Cortex of kidney (tissue), 1 donor: ENCODE data around the gene TUFM.
"Not testable (repeated sequence)": the region's sequence is repeated elsewhere in the genome, so short reads cannot be mapped to it uniquely, and the experiment has no call there.

Source experiments
- DNase-seq: peaks from one replicate; lab custom pipeline; 2025; lab: John Stamatoyannopoulos, UW

The TUFM gene

DNA sequence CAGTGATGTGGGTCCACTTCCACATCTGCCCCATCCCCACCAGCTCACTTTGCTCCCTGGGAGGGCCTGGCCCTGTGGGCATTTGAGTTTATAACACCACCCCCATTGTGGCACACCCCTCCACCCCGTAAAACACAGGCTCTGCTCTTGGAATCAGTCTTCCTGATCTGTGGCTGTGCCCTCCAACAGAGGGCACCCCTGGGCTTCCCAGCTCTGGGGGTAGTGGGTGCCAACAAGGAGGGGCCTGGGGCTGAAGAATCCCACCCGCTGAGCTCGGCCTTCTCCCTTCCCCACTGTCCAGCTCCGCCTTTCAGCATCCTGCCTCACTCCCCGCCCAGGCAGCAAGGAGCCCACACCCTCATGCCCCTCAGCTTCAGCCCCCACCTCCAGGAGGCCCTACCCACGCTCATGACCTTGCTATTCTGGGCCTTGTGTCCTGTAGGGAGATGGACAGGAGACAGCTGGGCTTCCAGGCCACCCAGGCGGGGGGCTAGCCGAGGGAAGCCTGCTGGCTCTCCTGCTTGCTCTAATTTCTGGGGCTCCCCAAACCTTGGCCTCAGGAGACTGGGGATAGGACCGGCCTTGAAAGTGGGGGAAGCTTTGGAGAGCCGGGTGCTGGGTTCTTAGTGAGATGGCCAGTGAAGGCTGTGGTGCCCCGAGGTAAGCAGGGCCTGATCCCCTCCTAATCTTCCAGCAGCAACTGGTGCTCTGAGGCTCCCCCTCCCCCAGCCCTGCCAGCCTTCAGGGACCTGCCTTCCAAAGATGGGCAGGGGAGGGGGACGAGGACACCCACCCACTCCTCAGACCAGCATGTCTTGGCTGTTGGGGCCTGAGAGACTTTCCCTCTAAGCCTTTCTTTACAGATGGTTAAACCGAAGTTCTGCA is 29.2 kb upstream of the TUFM start:
- no peak for DNase-seq

DNA sequence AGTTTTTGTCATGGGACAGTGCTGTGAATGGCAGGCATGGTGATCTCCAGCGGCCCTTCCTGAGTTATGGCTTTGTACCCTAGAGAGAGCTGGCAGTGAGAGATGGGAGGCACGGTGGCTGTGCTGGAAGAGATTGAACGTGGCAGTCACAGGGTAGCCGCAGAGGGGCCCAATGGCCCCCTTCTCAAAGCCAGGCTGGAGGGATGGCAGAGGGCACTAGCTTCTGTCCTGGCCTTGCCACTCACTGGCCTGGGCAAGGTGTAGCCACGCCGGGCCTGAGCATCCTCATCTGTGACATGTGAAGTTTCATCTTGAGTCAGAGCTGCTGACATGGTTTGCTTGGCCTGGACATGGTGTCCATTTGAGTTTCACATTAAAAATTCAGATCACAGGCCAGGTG is 28.3 kb upstream of the TUFM start:
- DNase-seq, result no peak

DNA sequence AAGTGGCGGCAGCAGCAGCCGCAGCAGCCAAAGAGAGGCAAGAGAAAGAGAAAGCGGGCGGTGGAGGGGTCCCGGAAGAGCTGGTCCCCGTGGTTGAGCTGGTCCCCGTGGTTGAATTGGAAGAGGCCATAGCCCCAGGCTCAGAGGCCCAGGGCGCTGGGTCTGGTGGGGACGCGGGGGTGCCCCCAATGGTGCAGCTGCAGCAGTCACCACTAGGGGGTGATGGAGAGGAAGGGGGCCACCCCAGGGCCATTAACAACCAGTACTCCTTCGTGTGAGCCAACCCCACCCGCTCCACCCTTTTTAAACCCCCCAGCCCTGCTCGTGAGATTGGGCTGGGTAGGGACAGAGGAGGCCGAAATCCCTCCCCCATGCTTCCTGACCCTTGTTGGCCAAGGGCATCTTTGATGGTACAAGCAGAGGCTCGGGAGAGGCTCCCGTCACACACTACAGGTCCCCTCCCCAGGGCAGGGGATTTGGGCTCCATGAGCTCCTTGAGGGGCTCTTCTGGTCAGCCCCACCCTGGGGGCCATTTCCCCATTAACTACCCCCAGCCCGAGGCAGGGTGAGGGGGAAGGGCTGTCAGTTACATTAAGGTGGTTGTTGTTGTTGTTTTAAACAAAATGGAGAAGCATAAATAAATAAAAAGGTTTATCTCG is 27.5 kb upstream of the TUFM start:
- no peak for DNase-seq

DNA sequence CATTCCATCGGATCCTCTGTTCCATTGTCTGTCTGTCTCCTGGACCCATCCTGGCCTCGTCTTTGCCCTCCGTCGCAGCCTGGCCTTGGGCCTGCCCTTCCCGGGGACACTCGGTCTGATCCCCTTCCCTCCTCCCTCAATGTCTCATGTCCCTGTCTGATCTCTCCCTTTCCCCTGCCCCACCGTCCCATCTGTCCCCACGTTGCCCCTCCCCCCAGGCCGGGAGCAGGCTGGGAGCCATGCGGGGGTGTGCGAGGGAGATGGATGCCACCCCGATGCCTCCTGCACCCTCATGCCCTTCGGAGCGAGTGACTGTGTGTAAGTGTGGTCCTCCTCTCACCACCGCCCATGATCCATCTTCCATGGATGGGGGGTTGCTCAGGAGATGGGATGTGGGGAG is 26.8 kb upstream of the TUFM start:
- DNase-seq, result no peak

DNA sequence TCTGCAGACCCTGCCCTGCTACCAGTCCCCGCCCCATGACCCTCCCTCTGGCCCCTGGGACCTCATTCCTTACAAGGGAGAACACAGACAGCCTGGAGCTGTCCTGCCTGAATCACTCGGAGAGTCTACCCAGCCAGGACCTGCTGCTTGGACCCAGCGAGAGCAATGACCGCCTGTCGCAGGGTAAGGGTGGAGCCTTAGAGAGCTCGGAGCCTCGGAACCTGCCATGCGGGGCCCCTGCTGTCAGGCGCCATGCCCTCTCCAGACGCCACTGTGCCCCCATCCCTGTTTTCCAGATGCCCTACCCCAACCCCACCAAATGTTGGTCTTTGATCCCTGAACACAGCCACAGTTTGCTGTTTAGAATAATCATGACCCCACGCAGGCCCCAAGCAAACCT is 23.1 kb upstream of the TUFM start:
- DNase-seq, result no peak

DNA sequence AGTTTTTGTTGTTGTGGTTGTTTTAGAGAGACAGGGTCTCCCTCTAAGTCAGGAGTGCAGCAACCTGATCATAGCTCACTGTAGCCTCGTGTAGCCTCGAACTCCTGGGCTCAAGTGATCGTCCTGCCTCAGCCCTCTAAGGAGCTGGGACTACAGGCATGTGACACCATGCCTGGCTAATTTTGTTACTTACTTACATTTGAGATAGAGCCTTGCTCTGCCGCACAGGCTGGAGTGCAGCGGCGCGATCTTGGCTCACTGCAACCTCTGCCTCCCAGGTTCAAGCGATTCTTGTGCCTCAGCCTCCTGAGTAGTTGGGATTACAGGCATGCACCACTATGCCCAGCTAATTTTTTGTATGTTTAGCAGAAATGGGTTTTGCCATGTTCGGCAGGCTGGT is 21.5 kb upstream of the TUFM start:
- not testable (repeated sequence) for DNase-seq

DNA sequence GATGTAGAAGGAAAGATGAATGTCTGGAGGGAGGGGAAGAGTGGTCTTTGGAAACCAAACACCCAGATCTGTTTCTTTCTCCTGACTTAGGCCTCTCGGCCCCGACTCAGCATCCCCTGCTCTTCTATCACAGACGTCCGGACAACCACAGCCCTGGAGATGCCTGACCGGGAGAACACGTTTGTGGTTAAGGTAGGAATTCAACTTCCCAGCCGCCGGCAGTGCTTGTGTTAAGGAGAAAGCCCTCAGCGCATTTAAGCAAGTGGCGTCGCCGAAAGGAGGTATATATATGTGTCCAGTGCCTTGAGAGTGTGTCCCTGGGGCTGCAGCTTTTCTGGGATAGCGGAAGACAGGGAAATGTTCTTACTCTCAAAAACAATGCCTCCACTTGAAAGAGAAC is 21.1 kb upstream of the TUFM start:
- no peak for DNase-seq

DNA sequence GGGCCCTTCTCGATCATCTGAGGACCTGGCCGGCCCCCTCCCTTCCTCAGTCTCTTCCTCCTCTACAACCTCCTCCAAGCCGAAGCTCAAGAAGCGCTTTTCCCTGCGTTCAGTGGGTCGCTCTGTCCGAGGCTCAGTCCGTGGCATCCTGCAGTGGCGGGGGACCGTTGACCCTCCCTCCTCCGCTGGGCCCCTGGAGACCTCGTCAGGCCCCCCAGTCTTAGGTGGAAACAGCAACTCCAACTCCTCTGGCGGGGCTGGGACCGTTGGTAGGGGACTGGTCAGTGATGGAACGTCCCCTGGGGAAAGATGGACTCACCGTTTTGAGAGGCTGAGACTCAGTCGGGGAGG is 20.3 kb upstream of the TUFM start:
- DNase-seq, result no peak

DNA sequence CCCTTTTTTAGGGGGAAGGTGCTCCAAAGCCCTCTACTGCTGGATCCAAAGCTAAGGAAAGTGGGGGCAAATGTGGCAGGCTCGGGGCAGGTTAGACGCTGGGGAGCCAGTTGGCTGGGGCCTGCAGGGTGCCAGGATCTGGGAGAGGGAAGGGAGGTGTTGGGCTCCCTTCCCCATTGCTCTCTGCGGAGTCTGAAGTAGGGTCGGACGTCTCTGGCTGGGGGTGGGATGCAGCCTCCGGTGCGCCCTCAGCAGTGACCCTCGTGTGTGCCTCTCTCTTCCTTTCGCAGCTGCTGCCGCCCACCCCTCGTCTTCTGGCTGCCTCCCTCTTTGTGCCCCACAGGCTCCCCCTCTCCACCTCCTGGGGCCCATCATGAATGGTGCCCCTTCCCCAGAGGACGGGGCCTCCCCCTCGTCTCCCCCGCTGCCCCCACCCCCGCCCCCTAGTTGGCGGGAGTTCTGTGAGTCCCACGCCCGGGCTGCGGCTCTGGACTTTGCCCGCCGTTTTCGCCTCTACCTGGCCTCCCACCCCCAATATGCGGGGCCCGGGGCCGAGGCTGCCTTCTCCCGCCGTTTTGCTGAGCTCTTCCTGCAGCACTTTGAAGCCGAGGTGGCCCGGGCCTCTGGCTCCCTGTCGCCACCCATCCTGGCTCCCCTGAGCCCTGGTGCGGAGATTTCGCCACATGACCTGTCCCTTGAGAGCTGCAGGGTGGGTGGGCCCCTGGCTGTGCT is 19.7 kb upstream of the TUFM start:
- no peak for DNase-seq

DNA sequence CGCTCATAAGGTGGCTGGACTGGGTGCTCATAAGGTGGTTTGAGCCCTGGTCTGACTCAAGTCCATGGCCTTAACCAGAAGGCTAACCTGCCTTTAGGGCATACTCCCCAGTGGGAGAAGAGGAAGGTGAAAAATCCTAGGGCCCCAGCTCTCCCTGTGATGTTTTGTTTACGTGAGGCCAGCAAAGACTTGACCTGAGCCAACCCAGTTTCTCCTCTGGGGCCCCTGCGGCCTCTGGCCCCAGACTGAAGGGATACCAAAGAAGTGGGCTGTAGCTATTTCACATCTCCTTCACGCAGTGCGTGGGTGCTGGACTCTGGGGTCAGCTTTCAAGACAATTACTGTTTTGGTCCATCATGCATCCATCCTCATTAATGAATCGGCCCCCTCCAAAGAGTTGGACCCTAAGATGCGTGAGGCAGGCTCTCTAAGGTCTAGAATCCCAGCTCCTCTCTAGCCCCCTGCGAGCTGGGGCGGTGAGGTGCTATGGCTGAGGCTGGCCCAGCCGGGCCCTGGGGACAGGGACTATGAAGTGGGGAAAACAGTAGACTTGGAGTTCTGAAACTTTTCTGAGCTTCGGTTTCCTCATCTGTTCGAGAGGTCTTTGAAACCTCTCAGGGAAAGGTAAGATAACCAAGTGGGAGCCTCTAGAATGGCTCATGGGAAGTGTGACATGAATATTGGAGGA is 19.0 kb upstream of the TUFM start:
- DNase-seq, result no peak

DNA sequence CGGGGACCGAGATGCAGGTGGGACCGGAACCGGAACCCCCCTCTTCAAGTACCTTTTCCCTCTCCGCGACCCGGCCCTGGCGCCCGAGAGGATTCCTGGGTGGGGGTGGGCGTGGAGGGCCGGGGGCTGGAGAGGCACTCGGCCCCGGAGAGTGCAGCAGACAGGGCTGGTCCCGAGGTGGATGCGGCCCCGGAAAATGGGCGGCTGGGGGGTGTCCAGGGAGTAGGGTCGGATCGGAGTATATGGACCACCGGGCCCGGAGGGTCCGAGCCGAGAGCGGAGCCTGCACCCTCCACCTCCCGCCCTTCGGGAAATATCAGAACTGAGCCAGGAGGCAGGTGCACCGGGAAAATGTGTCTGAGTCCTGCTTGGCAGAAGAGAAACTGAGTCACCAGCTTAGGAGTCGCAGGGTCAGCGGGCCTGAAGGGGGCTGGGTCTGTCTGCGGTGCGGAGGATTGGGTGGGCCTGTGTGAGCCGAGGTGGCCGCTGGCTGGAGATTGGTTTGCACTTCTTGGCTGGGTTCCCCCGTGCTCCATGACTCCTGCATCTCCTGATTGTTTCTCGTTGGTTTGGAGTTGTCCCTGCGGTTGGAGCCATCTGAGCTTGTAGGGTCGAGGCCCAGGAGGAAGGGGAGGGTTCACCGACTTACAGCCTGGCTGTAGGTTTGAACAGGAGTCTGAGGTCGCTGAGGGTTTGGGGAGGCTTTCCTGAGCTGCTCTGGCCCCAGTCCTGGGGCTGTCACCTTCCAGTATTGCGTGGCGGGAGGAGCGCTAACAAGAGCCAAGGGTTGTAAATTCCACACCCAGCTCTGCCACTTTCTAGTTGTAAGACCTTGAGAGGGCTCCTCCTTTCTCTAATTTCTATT is 18.0 kb upstream of the TUFM start:
- no peak for DNase-seq

DNA sequence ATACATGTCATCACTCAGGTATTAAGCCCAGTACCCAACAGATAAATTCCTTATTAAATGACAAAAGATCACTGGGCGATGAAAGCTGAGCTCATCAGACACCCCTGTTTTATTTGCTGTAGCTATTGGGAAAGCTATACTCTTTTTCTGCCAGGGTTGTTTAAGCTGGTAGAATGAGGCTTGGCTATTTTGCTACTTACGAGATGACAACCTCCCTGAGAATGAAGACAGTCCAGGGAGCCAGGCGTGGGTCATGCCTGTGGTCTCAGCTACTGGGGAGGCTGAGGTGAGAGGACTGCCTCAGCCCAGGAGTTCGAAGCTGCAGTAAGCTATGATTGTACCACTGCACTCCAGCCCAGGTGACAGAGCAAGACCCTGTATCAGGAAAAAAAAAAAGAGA is 13.2 kb upstream of the TUFM start:
- no peak for DNase-seq

DNA sequence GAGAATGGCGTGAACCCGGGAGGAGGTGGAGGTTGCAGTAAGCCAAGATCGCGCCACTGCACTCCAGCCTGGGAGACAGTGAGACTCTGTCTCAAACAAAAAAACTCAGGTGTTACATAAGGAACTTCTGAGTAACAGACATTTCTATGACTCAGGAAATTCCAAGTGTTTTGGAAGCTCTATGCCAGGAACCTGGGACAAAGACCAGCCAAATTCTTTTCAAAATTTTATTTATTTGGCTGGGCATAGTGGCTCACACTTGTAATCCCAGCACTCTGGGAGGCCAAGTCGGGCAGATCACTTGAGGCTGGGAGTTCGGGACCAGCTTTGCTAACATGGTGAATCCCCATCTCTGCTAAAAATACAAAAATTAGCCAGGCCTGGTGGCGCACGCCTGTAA is 12.3 kb upstream of the TUFM start:
- no peak for DNase-seq

DNA sequence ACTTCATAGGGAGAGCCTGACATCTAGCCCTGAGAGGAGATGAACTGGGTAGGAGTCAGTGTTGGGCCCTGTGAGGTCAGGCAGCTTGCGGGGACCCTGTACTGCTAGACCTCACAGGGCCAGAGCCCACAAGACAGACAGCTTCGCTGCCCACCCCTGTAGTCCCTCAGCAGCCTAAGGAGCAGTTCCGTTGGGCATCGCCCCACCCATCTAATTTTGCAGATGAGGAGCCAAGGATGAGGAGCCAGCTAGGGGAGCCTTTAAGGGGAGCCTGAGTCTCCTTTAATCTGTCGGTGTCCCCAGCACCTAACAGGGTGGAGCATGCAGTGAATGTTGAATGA is 755 bp upstream of the TUFM start:
- DNase-seq, result no peak

DNA sequence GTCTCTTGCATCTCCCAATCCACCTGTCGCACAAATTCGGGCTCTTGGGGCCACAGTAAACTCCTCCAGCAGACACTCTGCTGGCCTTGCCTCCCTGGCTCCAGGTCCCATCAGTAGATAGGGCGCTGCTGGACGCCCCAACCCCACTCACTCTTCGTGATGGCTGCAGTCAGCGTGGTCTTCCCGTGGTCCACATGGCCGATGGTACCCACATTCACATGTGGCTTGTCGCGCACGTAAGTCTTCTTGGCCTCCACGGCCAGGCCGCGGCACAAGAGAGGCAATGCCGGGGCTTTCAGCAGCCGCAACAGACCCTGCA is 428 bp downstream of the TUFM start:
- no peak for DNase-seq

DNA sequence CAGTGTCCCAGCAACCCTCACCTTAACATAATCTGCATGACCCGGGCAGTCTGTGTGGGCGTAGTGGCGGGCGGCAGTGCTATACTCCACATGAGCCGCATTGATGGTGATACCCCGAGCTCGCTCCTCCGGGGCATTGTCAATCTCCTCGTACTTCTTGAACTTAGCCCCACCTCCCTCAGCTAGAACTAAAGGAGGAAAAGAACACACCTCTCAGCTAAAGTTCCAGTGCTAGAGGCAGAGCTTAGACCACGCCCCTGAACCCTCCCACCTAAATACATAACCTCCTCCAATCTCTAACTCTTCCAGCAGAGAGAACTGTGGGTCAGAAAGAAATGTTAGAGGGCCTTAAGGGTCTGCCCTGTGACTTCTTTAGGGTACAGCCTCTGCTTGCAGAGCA is 855 bp downstream of the TUFM start:
- DNase-seq, result no peak

DNA sequence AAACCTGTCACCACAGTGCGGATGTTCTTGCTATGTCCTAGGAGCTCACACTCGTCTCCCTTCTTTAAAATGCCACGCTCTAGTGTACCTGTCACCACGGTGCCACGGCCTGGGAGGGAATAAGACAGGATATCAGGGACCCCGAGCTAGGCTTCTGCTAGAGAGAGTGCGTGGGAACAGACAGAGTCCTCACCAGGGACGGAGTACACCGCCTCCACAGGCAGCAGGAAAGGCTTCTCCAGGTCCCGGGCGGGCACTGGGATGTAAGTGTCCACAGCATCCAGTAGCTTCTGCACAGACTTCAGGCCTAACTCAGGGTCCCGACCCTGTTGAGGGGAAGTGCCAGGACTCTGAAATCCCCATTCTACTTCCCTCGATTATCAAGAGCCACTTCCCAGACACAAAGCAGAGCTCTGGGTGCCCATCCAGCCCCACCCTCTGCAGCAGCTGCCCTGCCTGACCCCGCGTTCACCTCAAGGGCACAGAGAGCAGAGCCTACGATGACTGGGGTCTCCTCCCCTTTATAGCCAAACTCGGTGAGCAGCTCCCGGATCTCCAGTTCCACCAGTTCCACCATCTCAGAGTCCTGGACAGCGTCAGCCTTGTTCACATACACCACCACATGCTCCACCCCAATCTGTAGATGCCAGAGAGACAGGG is 1.8 kb downstream of the TUFM start:
- DNase-seq, result no peak

DNA sequence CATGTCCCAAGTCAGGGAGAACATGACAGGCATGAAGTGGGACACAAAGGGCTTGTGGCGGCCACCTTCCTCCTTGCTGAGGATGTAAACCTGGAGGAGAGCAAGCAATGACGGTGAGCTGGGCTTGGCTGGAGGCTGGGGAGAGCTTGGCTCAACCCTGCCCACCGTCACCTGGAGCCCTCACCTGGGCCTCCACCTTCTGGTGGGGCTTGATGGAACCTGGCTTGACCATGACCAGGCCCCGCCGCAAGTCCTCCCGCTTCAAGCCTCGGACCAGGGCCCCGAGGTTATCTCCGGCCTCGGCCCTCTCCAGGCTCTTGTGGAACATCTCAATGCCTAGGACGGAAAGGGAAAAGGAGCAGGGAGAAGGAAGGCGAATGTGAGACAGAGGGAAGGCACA is 2.4 kb downstream of the TUFM start:
- DNase-seq, result no peak

DNA sequence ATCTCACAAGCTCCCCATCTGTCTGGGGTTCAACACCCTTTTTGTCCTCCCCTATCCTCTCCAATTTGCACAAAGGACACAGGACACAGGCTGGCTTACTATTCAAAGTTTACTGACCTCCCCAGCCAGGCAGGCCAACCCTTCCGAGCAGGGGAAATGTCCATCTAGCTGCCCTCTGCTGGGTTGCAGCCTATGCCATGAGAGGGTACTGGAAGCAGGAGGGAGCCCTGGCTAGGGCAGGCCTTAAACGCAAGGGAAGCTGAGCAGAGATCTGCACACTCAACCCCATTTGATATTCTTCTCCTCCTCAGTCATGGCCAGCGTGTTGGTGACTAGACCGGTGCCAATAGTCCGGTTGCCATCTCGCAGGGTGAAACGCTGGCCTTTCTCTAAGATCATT is 3.5 kb downstream of the TUFM start:
- no peak for DNase-seq

DNA sequence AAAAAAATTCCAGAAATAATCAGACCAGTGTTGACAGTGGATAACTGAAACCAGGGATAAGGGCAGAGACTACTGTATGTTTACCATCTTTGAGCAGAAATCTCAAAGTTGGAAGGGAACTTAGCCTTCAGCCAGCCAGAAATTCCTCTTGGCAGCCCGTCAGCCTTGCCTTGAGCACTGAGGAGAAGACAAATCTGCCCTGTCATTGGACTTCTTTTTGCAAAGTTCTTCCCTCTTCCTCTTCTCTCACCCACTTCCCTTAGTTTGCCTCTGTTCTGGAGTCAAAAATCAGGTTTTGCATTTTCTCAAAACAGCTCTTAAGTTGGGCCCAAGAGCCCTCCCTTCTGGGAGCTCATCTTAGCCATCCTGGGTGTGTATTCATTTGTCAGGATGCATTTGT is 6.2 kb downstream of the TUFM start:
- no peak for DNase-seq

DNA sequence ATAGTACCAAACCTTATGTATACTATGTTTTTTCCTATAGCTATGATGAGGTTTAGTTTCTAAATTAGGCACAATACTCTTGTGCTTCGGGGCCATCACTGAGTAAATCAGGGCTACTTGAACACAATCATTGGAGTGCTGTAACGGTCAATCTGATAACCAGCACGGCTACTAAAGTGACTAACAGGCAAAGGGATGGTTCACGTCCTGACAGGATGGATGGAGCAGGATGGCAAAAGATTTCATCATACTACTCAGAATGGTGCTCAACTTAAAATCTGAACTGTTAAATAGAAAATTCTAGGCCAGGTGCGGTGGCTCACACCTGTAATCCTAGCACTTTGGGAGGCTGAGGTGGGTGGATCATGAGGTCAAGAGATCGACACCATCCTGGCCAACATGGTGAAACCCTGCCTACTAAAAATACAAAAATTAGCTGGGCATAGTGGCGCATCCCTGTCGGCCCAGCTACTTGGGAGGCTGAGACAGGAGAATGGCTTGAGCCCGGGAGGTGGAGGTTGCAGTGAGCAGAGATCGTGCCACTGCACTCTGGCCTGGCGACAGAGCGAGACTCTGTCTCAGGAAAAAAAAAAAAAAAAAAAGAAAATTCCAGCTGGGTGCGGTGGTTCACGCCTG is 7.0 kb downstream of the TUFM start:
- no peak for DNase-seq
